HepG2 (cell line): Measurements from ENCODE around the gene ME2.

Experiments
- AKAP8 ChIP-seq: sonication (generic); formaldehyde crosslinking; IDR thresholded peaks from 2 replicates; pipeline ENCODE4 v1.5.1; 2020; ENCODE audit warnings: mild to moderate bottlenecking, missing genetic modification reagents
- ARNT2 ChIP-seq: sonication (generic); formaldehyde crosslinking; IDR thresholded peaks from 2 replicates; pipeline ENCODE4 v1.8.0; 2022; ENCODE audit warnings: mild to moderate bottlenecking, low read depth, missing genetic modification reagents, moderate library complexity
- CTCF ChIP-seq: sonication (generic); formaldehyde crosslinking; IDR thresholded peaks from 2 replicates; pipeline ENCODE4 v1.5.0; 2020; ENCODE audit warnings: mild to moderate bottlenecking, missing genetic modification reagents, moderate library complexity
- DMTF1 ChIP-seq: sonication (generic); formaldehyde crosslinking; IDR thresholded peaks from 2 replicates; pipeline ENCODE4 v1.4.0; 2020; ENCODE audit warnings: mild to moderate bottlenecking, missing genetic modification reagents
- E2F1 ChIP-seq: sonication (generic); formaldehyde crosslinking; IDR thresholded peaks from 2 replicates; pipeline ENCODE4 v1.5.0; 2020; ENCODE audit warnings: missing genetic modification reagents
- EP300 ChIP-seq, 3 experiments: sonication (generic) in 1 of 3; formaldehyde crosslinking in 1 of 3; IDR thresholded peaks; 2 replicates each; pipeline versions ENCODE4 v1.5.1 to v1.6.1; 2011 to 2020; ENCODE audit warnings: low read depth in 2 of 3, low read length in 2 of 3, borderline replicate concordance in 1 of 3, improper control_type of control experiment in 1 of 3, mild to moderate bottlenecking in 1 of 3, missing genetic modification reagents in 1 of 3, moderate library complexity in 1 of 3
- JDP2 ChIP-seq: sonication (generic); formaldehyde crosslinking; IDR thresholded peaks from 2 replicates; pipeline ENCODE4 v1.8.1; 2022; ENCODE audit warnings: missing genetic modification reagents, borderline replicate concordance
- SALL1 ChIP-seq: sonication (generic); formaldehyde crosslinking; IDR thresholded peaks from 2 replicates; pipeline ENCODE4 v1.8.0; 2022; ENCODE audit warnings: mild to moderate bottlenecking, missing genetic modification reagents
- ZC3H13 ChIP-seq: sonication (generic); formaldehyde crosslinking; IDR thresholded peaks from 2 replicates; pipeline ENCODE4 v1.8.1; 2023; ENCODE audit warnings: mild to moderate bottlenecking, missing genetic modification reagents, moderate library complexity
- ZFP36L2 ChIP-seq: sonication (generic); formaldehyde crosslinking; IDR thresholded peaks from 2 replicates; pipeline ENCODE4 v1.4.0; 2020; ENCODE audit warnings: missing genetic modification reagents
- ZFP91 ChIP-seq: sonication (generic); formaldehyde crosslinking; IDR thresholded peaks from 2 replicates; pipeline ENCODE4 v1.9.0; 2022; ENCODE audit warnings: missing genetic modification reagents, mild to moderate bottlenecking, borderline replicate concordance
- ZNF629 ChIP-seq: sonication (generic); formaldehyde crosslinking; conservative IDR thresholded peaks from 2 replicates; pipeline ENCODE4 v1.5.0; 2020; ENCODE audit warnings: missing genetic modification reagents
- ZNF777 ChIP-seq: sonication (generic); formaldehyde crosslinking; IDR thresholded peaks from 2 replicates; pipeline ENCODE4 v1.4.0; 2020; ENCODE audit warnings: missing genetic modification reagents

- TF ChIP-seq ZFP91 (CRISPR knock-in tag) (no peak), ZNF629 (CRISPR knock-in tag) (no peak), ZNF777 (CRISPR knock-in tag) (no peak), AKAP8 (CRISPR knock-in tag) (no peak), ARNT2 (CRISPR knock-in tag) (no peak), EP300 (IDR thresholded peaks at IDR 0.05; ENCODE audit: low read depth in 2 of 2, low read length in 2 of 2) (no peak), EP300 (CRISPR knock-in tag; IDR thresholded peaks at IDR 0.05; ENCODE audit: borderline replicate concordance) (no peak), CTCF (CRISPR knock-in tag) (no peak), SALL1 (CRISPR knock-in tag) (no peak), DMTF1 (CRISPR knock-in tag) (no peak), ZC3H13 (CRISPR knock-in tag) (no peak), JDP2 (no peak), E2F1 (CRISPR knock-in tag) (no peak), ZFP36L2 (CRISPR knock-in tag) (no peak)
Measured at GRCh38 chr18:50928551-50928950, 49.6 kb downstream of the ME2 start.
